NK-92 treated with Interleukin-12 subunit alpha and Interleukin-12 subunit beta, amount 100 ng/mL, for 24 hours (cell line): ENCODE data around the gene SYT2.

Source experiments
- DNase-seq: peaks from one replicate; lab custom pipeline; 2025; lab: John Stamatoyannopoulos, UW

The SYT2 gene

DNA sequence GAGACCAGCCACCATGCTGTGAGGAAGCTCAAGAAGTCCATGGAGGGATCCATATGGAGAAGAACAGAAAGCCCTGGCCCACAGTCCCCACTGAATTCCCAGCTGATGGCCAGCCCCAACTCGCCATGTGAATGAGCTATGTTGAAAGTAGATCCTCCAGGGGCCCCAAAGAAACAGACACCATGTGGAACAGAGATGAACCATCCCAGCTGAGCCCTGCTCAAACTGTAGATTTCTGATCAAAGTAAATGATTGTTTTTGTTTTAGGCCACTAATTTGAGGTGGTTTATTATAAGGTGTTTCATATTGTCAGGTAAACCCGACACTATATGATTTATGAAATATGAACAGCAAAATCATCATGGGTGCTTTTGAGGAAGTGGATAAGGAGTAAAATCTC lies 32.8 kb downstream of the SYT2 start:
- no peak for DNase-seq

DNA sequence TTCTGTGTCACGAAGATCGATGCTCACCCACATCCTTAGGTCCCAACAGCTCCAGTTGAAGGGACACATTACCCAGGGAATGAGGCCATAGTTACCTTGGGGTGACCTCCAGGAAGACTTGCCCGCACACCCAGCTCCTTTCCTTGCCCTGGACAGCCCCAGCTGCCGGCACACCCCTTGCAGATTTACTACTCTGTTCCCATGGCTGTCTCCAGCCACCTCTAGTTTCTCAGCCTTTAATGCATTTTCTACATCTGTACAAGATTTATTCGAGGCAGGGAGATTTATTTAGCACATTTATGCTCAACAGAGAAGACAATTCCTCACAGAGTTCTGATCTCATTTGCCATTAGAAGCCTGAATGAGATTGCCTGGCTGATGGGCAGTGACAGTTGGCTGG lies 36.7 kb downstream of the SYT2 start:
- no peak for DNase-seq

DNA sequence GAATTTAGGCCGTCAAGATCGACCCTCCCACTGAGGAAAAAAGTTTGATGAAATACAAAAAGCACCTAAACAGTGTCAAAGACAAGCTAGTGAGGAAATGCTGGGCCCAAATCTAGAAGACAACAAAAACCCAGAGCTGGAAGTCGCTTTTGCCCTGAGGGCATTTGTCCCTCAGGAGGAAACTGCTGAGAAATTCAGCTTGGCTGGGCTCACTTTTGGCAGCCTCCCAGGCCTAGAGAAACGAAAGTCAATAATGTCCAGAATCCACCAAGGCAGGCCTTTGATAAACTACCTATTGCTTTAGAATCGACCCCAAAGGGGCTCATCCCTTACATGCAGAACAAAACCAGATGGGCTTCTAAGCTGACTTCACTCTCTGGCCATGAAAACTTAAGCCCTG lies 38.9 kb downstream of the SYT2 start:
- DNase-seq, result no peak

DNA sequence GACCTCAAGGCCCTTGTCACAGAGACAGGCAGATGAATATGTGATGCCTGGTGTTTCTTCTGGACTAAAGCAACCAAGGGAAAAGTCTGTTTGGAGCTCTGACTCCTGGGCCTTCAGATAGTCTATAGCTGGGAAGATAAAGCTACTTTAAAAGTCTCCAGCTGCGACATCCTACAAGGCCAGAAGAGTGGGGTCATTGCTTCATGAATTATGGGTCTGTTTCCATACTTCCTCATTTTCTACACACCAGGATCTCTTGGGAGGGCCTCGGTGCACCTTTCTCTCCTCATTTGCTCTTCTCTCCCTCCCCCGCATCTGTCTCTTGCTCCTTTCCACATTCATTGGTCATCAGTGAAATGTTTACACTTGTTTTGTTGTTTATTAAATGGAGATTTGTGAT lies 44.8 kb downstream of the SYT2 start:
- DNase-seq, result no peak

DNA sequence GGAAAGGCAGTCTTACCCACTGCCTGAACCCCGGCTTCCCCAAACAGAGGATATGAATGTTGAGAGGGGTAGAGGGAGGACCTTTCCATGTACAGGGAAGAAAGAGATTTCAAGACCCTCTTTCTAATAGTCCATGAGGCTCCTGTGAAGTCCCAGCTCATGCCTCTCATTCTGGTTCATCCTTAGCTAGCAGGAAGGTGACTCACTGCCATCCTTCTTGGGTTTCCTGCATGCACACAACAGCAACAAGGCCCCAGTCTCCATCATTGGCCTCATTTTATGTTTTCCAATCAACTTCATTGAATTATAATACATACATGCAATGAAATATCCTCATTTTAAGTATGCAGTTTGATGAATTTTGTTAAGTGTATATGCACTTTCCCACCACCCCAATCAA lies 46.2 kb downstream of the SYT2 start:
- DNase-seq, result no peak

DNA sequence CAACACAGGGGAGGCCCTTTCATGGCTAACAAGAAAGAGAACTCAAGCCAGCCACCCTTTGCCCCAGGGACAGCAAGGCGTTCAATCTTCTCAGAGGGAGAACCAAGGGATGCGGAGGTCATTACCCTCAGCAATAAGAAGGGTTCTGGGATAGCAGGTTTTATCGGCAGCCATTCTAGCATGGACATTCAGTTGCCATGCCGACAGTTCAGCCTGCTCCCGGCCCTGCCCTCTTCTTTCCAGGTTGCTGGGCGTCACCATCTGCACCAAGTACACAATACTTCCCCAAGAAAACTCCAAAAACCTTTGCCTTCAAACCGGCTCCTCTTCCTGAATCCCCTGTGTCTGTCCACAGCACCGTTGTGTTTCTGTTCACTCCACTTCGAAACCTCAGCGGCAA lies 47.1 kb downstream of the SYT2 start:
- no peak for DNase-seq

DNA sequence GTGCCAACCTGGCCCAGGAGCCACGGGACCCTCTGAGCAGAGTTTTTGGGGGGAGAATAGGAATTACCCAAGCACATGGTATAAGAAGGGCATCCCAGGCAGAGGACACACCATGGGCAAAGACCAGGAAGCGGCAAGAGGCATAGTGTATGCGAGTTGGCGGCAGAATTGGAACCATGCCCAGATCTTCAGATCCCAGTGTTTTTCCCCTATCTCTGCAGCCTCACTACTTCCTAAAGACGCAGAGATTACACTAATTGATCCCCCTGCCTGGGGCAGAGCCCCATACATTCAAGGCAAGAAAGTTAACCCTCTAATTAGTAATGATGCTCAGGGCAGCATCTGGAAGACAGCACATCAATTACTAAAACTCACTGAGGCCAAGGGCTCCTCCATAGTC lies 48.2 kb downstream of the SYT2 start:
- no peak for DNase-seq

DNA sequence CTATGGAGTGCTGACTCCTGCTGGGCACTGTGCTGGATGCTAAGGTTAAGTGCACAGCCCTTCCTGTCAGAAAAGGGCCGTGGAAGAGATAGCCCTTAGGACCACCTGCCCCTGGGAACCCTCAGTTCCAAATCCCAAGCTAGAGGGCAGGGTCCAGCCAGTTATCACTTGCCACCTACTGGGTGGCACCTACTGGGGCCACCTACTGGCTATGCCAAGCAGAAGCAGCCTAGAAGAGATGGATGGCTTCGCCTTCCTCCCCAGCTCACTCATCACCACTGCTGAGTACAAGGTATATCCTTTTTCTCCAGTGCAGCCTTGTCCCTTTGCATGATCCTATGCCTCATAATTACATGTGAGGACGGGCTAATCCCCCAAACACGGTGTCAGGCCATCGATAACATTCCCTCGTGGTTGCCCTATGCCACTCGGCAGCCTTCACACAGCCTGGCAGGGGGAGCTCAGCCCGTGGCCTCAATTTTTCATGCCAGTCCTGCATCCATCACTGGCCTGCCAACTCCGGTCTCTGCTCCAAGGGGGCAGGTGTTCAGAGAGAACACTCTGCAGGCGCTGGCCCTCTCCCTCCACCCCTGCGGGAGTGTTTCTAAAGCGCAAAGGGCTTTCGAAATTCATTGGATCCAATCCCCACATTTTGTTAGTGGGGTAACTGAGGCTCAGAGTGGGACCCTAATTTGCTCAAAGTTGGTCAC lies 49.0 kb downstream of the SYT2 start:
- no peak for DNase-seq

DNA sequence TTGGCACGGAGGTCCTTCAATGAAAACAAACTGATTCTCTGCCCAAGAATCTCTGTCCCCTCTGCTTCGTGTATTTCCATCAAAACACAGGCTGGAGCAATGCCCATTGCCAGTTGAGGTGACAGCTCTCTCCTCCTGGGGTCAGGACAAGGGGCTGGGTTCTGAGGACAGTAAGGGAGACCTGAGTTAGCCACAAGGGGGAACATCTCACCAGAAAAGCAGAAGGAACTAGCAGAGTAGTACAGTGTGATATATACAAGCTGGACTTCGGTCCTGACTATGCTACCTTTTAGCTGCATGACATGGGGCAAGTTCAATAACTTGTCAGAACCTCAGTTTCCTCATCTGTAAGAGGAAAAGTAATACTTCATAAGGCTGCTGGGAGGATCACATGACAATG lies 50.3 kb downstream of the SYT2 start:
- DNase-seq, result no peak

DNA sequence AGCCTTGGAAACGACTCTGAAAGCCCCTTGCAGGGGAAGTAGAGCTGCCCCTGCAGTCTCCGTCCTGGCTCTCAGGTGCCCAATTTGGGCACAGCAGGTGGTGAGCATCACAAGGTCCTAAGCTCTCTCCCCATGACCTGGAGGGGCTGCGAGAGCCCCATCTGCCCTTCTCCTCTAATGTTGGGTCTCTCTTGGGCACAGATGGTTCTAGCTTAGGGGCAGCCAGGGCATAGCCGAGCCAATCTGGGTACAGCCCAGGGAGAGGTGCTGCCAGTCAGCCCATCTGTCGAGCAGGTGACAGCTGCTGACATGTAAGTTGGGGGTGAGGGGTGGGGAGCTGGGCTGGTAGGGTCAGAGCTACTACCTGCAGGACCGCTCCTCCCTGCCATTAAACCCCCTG lies 50.7 kb downstream of the SYT2 start:
- no peak for DNase-seq

DNA sequence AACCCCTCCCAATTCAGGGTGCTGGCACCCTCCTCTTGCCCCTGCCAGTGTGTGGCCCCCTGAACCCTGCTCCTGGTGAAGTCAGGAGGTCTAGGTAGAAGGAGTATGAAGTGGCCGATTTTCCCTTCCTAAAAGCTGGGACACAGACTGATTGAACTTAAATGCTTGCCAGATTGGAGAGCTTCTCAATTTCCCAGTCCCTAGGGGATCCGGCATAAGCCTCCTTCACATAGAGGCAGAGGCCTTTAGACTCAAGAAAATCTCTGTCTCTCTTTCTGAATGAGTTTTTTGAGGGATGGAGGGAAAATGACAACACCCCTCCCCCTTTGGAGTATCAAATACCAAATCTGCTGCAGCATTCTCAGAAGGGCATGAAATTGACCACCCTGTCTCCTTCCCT lies 51.5 kb downstream of the SYT2 start:
- no peak for DNase-seq

DNA sequence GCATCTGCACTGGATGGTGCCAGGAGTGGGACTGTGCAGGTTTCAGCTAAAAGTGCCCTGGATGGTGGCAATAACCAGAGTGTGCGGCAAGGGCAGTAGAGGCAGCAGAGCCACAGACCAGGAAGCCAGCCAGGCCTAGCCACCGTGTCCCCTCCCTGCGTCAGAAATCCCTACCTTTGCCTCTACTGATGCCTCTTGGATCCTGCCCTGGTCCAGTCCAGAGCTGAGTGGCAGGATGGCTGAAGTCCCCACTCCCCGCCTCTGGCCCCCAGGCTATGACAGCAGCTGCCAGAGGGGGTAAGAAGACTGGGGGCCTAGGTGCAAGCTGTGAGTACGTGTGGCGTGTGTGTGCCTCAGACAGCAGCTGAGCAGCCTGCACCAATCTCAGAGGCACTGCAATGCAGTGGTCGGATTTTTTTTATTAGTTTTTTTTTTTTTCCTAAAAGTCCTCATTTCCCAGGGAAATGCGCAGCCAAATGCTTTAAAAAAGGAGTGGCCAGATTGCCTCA lies 51.9 kb downstream of the SYT2 start:
- no peak for DNase-seq

DNA sequence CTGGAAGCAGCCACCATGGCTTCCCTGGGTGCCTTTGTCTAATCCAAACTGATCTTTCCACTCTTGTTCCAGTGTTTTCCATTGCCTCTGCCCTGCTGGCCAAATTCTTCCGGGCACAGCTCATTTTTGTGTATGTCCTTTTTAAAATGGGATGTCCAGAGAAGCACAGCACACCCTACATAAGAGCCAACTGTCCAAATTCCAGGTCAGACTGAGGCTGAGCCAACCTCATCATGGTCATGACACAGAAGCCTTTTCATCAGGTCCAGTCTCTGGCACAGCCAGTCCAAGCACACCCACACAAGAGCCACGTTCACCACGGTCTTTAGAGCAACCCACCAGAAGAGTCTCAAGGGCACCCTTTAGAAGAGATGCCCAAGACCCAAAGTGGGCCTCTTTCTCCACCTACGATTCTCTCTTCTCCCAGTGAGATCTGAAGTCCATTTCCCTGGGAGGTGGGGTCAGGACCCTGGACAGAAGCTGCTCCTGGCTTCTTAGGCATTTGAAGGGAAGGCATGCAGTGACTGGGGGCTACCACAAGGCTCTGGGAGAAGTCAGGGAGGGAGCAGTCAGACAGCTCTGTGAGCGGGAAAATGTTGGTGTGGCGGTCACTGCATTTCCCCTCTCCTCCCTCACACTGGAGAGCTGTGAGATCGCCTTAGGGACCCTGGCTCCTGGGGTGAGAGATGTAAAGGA lies 53.2 kb downstream of the SYT2 start:
- no peak for DNase-seq

DNA sequence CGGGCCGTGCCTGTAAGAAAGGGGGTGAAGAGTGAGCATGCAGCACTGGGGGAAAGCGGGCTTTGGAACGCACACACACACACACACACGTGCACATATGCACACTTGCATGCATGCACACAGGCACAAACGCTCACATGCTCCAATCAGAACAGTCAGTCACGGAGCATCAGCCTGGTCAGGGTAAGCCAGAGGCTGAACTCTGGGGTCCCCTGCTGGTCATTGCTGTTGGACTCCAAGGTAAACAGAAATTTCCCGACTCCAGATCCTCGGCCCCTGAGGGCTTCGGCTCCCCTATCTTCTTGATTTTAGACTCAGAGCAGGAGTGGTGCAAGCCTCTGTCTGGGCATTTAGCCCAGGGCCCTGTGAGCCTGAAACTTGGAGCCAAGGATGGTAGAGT lies 54.2 kb downstream of the SYT2 start:
- no peak for DNase-seq

DNA sequence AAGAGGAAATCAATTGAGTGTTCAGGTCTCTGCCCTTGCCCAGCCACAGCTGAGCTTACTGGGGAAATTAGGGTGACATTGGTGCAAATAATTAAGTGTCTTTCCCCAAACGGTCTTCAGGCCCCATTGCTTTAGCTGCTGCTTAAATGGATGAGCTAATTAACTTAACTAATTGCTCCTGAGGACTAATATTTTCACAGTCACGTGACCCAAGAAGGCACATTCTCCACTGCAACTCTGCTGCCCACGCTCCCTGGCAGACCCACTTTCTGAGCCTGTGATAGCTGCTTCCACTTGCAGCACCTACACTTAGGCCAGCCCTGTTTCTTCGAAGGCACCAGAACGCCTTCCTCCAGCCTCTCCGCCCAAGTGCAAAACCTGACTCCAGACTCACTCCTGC lies 56.2 kb downstream of the SYT2 start:
- DNase-seq, result no peak

DNA sequence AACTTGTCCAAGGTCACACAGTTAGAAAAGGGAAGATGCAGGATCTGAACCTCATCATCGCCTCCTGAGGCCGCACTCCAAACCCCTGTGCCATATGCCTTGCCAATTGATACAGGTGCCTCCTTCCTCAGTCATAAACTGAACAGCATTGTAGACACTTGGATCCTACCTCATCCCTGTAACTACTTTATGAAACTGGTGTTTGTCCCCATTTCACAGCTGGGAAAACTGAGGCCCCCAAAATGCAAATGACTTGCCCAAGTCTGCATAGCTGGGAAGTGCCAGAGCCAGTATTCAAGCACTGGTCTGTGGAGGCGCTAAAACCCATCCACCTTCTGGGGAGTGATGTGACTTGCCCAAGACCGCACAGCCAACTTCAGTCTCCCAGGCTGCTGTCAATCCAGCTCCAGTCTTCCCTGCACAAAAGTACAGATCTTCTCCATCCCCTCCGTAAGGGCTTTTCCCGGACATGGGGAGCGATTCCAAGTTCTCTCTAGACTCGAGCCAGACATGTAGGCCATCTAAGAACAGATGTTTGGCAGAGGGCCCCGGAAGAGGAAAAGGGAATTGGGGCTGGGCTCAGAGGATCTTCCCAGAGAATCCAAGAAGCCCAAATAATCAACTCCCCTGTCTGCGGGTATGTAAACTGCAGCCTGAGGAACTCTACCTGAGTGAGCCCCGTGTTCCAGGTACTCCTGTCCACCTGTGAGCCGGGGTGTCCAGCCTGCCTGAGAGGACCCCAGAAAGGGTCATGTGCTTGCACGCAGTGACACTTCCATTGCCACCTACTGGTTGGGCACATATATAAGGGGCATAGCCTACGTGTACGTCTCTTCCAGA lies 60.5 kb downstream of the SYT2 start:
- no peak for DNase-seq

DNA sequence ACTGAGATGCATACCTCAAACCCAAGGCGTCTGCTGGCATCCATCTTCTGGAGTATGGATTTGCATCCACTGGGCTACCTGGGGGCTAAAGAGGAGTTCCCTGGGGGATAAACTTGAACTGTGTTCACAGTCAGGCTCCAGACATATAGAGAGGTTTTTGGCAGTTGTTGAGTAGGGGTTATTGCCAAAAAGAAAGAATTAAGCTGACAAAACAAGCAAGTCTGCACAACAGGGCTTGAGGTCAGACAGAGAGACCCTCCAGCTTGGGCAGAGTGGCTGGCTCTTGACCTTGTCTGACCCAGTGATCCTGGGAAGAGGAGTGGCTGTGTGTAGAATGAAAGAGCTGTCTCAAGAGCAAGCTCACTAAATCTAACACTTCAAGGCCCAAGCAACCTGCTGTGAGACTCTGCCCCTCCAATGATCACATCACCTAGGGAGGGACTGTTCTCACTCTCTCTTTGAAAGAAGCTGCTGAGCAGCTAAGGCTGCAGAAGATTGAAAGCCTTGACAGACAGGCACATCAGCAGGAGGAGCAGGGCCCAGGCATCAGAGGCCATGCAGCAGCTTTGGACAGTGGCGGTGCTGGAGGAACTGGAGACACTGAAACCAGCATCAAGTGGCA lies 61.5 kb downstream of the SYT2 start:
- DNase-seq, result no peak

DNA sequence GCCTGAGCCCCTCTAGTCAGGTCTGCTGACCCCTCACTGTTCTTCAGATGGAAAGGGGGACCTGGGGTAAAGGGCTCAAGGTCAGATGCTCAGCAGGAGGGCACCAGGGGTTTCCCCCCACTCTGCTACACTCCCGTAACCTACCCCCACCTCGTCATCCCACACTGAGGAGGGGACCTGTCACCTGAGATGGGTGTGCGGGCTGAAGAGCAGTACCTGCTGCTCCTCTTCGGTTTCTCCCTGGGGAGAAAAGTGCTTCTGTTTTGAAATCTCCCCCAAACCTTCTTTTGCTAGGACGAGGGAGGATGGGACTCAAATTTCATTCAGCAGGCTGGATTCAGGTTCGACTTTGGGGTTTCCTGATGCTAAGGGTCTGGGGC lies 65.2 kb downstream of the SYT2 start:
- no peak for DNase-seq

DNA sequence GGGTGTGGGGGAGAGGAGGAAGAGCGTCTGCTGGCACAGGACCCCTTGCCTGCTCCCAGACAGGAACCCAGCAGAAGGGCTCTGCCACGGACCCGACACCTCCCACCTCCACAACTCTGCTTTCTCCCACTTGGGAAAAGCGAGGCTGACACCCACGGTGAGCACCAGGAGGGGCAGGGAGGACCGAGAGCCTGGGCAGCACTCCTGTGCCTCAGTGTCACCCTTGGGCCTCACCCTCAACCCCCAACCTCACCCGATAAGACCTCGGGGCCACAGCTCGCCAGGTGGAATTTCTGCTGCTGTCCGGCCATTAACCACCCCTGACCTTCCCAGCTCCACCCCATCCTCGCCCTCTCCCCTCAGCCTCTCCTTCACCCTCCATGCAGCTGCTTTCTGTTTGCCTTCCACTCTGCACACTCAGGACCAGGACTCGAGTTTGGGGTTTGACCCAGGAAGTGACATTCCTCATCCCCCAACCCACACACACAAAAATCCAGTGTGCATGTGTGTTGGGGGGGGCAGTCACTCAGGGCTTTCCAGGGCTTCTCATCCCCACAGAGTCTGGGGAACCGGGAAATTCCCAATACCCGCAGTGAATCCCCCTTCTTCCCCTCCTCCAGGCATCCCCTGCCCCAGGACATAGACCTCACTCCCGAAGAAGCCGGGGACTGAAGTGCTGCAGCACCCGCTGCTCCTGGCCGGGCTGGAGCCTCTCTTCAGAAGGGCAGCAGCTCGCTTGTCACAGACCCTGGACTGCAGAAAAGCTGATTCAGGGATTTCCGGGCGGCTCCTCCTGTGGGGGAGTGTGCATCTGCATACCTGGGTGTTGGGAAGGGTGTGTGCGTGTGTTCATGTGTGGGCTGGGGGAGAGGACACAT lies 65.8 kb downstream of the SYT2 start:
- DNase-seq, result no peak

DNA sequence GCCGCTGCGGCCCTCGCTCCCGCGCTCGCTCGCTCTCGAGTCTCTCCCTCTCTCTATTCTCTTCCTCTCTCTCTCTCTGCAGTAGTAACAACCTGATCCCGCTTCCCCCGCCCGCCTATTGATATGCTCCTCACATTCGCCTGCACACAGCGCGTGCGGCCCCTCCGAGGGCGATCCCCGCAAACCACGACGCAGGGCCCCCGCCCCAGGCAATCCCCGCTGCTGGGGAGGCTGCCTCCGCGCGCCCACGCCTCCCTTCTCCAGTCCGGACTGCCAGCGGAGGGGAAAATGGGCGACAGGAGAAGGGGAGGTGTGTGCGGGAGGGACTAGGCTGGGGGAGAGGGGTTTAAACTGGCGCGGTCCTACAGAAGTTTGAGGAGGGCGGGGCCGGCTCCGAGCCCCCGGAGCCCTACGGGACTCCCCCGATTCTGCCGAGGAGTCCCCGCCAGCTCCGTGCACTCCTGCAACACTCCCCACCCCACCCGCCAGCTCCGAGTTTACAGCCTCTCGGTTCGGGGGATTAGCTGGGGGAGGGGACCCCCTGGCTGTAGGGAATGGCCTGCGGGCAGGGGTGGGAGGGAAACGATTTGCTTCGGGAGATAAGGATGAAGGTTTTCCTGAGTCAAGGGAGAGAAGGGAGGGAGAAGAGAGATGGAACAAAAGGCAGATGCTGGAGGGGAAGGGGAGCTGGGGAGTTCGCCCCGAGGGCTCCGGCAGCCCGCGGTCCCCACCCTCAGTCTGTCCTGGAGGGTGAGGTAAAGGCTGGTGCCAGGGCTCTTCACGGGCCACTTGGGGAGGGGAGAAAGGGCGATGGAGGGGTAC lies 66.6 kb downstream of the SYT2 start:
- DNase-seq, result no peak
